GM18951 (cell line): ENCODE data around the gene ATF7IP2.

Experiments
- POLR2A ChIP-seq: IDR thresholded peaks from 4 replicates; pipeline ENCODE4 v1.6.1; 2011; ENCODE audit warnings: mild to moderate bottlenecking; ENCODE audit not compliant: insufficient read length, insufficient read depth; ENCODE audit errors: extremely low read depth
- in situ Hi-C: fragments of 300-500 bp; cut with MboI; formaldehyde crosslinking; loops from one replicate; pipeline ENCODE4 v1.12.0; 2022; ENCODE audit warnings: low sequenced_read_pairs, mixed read lengths, inconsistent platforms; ENCODE audit not compliant: unreplicated experiment

Gene ATF7IP2

DNA sequence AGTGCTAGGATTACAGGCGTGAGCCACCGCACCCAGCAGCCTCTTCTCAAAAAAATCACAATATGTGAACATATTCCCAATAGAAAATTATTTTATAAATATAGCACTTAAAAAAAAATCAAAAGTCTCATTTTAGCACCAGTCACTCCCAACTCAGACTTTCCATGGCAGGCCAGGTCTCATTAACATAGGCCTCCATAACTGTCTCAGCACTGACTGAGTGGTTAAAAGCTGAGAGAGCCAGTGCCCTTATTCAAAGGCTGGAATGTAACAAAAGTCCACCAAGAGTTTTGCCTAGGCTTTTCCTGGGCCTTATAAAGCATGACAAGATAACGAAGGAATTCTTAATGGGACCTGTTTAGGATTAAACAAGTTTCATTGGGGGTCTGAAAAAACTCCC lies 114.7 kb downstream of the ATF7IP2 start:
- TF ChIP-seq POLR2A, result no peak
- in situ Hi-C loops, result no loop called here

DNA sequence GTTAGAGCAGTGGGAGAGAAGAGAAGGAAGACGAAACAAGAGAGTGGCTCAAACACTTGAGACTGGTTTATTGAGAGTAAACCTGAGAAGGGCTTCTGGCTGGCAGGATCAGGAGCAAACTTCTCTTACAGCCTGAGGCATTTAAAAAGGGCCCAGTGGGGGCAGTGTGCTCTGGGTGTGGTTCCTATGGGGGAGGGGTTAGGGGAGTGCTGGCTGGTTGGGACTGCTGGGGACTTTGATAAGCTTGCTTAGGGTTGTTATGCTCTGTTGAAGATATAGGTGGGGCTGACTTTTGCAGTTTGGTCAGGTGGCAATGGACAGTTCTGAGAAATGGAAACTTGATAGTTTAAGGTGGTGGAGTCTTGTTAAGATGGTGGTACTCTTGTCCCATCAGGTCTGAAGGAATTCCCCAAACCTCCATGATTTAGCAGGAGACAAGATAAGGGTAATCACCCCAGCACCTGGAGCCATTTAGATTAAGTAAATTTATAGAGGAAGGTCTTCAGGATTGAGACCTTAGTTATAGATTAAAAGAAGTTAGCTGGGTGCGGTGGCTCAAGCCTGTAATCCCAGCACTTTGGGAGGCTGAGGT lies 115.3 kb downstream of the ATF7IP2 start:
- TF ChIP-seq POLR2A, result no peak
- in situ Hi-C loops, result no loop called here

DNA sequence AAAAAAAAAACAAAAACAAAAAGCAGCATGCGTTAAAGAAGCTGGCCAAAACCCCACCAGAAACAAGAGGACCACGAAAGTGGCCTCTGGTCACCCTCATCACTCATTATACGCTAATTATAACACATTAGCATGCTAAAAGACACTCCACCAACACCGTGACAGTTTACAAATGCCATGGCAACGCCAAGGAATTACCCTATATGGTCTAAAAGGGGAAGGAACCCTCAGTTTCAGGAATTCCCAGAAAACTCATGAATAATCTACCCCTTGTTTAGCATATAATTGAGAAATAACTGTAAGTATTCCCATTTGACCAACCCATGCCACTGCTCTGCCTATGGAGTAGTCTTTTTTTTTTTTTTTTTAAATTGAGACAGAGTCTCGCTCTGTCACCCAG lies 116.9 kb downstream of the ATF7IP2 start:
- in situ Hi-C loops, result no loop called here
- TF ChIP-seq POLR2A, result no peak

DNA sequence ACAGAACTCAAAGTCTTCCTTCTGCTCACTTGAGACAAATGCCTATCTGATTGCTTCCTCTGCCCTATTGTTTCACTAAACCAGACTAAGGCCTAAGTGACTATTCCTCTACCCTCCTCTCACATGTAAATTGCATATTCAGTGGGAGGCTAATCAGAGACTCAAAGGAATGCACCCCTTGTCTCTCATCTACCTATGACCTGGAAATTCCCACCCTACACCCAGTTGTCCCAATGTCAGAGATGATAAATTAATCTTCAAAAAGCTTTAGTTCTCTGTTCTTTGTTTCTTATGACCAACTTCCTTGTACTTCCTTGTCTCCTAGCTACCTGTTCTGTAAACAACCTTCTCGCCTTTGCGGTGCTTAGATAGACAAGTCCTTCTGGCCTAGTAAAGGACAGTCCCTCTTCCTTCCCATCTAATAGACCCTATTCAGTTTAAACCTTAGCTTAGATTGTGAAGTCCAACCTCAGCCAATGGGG lies 118.6 kb downstream of the ATF7IP2 start:
- TF ChIP-seq POLR2A, result no peak
- in situ Hi-C loops, result no loop called here

DNA sequence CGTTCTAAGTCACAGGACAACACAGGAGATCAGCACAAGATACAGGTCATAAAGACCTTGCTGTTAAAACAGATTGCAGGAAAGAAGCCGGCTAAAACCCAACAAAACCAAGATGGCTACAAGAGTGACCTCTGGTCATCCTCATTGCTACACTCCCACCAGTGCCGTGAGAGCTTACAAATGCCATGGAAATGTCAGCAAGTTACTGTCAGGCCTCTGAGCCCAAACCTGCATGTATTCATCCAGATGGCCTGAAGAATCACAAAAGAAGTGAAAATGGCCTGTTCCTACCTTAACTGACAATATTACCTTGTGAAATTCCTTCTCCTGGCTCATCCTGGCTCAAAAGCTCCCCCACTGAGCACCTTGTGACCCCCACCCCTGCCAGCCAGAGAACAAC lies 119.4 kb downstream of the ATF7IP2 start:
- in situ Hi-C loops, result loop anchor here (5.0 kb wide), 1 partner anchor 248 kb away; no protein-coding TSS in a partner anchor

DNA sequence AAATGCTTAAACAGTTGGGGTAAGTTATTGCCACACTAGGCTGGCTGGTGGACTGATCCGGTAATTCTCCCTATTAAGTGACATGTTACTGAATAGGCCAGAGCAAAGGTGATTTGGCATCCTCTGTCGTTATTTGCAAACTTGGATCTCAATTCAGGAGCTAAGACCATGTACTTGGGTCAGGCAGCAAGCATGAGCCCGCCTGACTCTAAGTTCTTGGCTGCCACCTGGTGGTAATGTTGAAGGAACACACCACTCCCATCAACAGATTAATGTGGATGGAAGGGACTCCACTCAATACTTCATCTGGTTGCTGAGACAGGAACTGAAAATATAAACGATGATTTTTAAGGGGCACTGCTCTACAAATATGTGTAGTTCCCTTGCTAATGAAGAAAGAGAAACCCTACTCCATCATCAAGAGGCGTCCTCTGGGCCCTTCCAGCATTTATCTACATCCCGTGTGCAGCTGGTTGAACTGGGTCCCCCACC lies 123.7 kb downstream of the ATF7IP2 start:
- no peak for TF ChIP-seq POLR2A
- in situ Hi-C loops, result loop anchor here (5.0 kb wide), 1 partner anchor 252 kb away; no protein-coding TSS in a partner anchor

DNA sequence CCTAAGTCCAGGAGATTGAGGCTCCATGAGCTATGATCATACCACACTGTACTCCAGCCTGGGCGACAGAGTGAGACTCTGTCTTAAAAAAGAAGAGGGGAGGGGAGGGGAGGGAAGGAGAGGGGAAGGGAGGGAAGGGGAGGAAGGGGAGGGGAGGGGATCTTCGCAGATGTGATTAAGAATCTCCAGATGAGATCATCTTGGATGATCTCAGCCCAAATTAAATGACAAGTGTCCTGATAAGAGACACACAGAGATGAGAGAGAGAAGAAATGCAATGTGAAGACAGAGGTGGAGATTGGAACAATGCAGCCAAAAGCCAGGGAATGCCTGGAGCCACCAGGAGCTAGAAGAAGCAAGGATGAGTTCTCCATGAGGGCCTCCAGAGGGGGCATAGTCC lies 124.4 kb downstream of the ATF7IP2 start:
- in situ Hi-C loops, result no loop called here
- TF ChIP-seq POLR2A, result no peak

DNA sequence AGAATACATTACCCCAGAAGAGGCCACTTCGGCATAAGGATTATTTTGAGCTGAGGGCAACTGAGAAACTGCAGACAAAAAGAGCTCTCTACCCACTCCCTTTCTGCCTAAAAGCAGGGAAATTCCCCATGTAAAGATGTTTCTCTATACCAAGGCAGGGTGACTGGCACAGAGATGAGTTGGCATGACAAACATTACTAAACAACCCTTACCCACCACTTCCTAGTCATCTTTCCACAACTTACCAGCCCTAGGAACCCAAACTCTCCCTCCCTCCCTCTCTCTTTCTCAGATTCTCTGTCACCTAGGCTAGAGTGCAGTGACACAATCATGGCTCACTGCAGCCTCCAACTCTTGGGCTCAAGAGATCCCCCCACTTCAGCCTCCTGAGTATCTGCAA lies 126.0 kb downstream of the ATF7IP2 start:
- in situ Hi-C loops, result no loop called here
- TF ChIP-seq POLR2A, result no peak

DNA sequence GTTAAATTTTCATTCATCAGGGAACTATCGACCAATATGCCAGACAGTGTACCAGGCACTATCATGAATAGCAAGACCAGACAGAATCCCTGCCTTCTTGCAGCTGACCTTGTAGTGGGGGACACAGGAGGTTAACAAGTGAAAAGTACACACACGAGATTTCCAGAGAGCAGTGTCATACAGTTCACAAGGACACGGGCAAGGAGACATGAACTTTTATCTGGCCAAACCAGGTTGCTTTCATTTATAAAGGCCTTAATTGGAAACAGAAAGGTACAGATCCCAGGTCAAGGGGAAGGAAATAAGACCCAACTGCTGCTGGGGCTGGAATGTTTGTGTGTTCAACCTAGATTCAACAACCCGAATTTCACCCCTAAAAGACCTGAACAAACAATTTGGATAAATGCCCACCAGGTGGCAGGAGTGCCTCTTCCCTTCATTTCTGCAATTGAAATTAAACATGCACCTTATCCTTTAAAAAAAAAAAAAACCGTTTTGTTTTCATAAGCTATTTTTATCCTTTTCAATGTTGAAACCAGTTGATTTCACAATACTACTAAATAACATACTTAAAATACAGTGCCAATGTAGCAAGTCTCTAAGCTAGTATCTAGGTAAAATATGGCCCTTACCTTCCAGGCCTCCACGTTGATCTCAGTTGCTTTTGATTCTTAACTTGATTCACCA lies 128.7 kb downstream of the ATF7IP2 start:
- in situ Hi-C loops, result loop anchor here (5.0 kb wide), 1 partner anchor 218 kb away; no protein-coding TSS in a partner anchor
- no peak for TF ChIP-seq POLR2A

DNA sequence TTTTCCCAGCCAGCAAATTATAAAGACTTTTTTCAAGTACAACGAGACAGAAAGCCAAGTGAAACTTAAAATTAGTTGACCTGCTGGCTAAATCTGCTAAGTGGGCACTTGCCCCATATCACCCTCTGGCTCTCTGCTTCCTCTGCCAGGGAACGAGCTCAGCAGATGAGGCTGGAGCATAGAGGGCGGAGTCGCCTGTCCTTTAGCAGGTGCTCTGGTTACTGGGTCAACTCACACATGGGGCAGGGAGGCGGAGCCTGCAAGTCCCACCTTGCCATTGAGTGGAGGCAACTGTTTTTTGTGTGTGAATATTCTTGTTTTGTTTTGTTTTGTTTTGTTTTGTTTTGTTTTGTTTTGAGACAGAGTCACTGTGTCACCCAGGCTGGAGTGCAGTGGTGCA lies 132.0 kb downstream of the ATF7IP2 start:
- in situ Hi-C loops, result loop anchor here (5.0 kb wide), 1 partner anchor 214 kb away; no protein-coding TSS in a partner anchor
- TF ChIP-seq POLR2A, result no peak

DNA sequence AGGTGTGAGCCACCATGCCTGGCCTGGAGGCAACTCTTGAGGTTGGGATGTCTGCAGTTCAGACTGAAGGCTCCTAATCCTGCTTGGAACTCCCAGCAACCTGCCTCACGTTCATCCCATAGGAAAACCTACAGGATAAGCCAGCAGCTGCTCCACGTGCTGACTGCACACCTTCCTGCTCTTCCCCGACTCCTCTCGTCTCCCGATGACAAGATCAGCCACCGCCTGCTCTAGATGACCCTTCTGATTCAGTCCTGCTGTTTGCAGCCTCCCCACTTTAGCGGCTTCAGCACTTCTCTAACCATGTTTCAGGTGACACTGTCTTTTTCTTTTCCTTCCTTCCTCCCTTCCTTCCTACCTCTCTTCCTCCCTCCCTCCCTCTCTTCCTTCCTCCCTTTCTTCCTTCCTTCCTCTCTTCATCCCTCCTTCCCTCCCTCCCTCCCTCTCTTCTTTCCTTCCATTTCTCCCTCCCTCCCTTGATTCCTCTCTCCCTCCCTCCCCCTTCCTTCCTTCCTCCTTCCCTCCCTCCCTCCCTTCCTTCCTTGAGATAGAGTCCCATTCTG lies 132.7 kb downstream of the ATF7IP2 start:
- in situ Hi-C loops, result loop anchor here (5.0 kb wide), 1 partner anchor 214 kb away; no protein-coding TSS in a partner anchor
- TF ChIP-seq POLR2A, result no peak

DNA sequence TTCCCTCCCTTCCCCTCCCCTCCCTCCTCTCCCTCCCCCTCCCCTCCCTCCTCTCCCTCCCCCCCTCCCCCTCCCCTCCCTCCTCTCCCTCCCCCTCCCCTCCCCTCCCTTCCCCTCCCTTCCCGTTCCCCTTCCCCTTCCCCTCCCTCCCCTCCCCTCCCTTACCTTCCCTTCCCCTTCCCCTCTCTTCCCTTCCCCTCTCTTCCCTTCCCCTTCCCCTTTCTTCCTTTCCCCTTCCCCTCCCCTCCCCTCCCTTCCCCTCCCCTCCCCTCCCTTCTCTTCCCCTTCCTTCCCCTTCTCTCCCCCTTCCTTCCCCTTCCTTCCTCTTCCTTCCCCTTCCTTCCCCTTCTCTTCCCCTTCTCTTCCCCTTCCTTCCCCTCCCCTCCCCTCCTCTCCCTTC lies 133.4 kb downstream of the ATF7IP2 start:
- in situ Hi-C loops, result loop anchor here (5.0 kb wide), 1 partner anchor 213 kb away; no protein-coding TSS in a partner anchor
- no peak for TF ChIP-seq POLR2A
